Tibial nerve (tissue), 3 donors: Measurements from ENCODE around the gene ARHGAP26.

Source experiments
- POLR2A ChIP-seq, 2 donors: fragments of 450-650 bp; IDR thresholded peaks; one replicate each; pipeline ENCODE4 v1.6.1; 2017; ENCODE audit warnings: antibody characterized with exemption in 2 of 2, mild to moderate bottlenecking in 2 of 2, moderate library complexity in 2 of 2
- TF ChIP-seq, protein P1 (sequence below), 5 experiments: fragments of 200-600 bp in 3 of 5; fragments of 450-650 bp in 2 of 5; sonication (generic) in 3 of 5; IDR thresholded peaks; one replicate each; pipeline ENCODE4 v1.5.1; 2016 to 2019; ENCODE audit warnings: antibody characterized with exemption in 5 of 5, mild to moderate bottlenecking in 3 of 5, moderate library complexity in 2 of 5

DNA sequence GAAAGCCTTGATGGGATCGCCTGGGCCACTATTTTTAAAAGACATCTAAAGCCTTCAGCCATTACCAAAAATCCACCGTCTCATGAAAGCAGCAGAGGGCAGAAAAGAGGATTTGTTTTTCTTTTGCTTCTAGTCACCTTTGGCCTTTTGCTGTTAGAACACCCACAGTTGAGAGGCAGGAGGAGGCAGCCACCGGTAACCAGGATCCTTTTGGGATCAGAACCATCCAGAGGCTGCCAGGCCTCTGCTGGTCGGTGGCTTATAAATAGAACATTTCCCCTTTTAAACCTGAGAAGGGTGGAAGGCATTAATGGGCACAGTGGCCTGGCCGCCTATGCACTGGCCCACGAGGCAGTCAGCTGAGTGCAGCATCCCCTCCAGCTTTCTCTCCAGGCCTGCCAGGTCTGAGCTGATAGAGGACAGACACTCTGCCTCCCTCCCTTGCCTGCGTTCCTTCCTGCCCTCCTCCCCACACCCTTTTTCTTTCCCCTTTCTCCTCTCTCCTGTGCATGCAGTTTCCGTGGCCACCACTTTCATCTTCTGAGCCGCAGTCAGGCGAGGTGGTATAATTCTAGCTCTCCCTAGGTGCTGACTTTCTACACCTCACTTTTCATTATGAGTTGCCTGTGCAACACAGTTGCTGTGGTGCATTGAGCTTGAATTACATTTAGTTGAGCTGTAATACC lies 253.4 kb downstream of the ARHGAP26 start:
- no peak for TF ChIP-seq POLR2A (IDR thresholded peaks at IDR 0.05)
- TF ChIP-seq, protein P1, sequence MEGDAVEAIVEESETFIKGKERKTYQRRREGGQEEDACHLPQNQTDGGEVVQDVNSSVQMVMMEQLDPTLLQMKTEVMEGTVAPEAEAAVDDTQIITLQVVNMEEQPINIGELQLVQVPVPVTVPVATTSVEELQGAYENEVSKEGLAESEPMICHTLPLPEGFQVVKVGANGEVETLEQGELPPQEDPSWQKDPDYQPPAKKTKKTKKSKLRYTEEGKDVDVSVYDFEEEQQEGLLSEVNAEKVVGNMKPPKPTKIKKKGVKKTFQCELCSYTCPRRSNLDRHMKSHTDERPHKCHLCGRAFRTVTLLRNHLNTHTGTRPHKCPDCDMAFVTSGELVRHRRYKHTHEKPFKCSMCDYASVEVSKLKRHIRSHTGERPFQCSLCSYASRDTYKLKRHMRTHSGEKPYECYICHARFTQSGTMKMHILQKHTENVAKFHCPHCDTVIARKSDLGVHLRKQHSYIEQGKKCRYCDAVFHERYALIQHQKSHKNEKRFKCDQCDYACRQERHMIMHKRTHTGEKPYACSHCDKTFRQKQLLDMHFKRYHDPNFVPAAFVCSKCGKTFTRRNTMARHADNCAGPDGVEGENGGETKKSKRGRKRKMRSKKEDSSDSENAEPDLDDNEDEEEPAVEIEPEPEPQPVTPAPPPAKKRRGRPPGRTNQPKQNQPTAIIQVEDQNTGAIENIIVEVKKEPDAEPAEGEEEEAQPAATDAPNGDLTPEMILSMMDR (IDR thresholded peaks at IDR 0.05): peak in 1 of 5 experiments; percentile 18
